Measurements from ENCODE around the gene D2HGDH.

DNA sequence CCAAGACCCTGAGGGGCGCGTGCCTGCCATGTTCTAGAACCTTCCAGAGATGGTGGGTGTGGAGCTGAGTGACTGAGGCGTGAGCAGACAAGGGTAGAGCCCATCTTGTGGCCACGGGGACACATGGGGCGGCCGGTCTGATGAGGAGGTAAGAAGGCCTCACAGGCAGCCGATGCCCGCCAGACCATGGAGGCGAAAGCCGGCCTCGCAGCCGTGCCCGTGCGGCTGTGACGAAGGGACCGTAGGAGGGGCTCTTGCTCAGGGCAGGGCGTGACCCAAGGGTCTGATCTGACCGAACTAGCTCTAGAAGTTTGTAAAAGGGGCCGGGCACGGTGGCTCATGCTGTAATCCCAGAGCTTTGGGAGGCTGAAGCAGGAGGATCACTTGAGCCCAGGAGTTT, 19.6 kb downstream of the D2HGDH start:
- TF ChIP-seq, protein P1, sequence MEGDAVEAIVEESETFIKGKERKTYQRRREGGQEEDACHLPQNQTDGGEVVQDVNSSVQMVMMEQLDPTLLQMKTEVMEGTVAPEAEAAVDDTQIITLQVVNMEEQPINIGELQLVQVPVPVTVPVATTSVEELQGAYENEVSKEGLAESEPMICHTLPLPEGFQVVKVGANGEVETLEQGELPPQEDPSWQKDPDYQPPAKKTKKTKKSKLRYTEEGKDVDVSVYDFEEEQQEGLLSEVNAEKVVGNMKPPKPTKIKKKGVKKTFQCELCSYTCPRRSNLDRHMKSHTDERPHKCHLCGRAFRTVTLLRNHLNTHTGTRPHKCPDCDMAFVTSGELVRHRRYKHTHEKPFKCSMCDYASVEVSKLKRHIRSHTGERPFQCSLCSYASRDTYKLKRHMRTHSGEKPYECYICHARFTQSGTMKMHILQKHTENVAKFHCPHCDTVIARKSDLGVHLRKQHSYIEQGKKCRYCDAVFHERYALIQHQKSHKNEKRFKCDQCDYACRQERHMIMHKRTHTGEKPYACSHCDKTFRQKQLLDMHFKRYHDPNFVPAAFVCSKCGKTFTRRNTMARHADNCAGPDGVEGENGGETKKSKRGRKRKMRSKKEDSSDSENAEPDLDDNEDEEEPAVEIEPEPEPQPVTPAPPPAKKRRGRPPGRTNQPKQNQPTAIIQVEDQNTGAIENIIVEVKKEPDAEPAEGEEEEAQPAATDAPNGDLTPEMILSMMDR (conservative IDR thresholded peaks at IDR 0.05 in 1 of 2, IDR thresholded peaks at IDR 0.05 in 1 of 2; ENCODE audit: extremely low read depth in 1 of 2, insufficient read depth in 1 of 2, low read depth in 1 of 2, low read length in 2 of 2): no peak
- TF ChIP-seq EZH2 (IDR thresholded peaks at IDR 0.05; ENCODE audit: borderline replicate concordance, low read length): no peak

Measured in mammary epithelial cell (primary cell).